Glomerular visceral epithelial cell (primary cell): ENCODE data around the gene TIFAB.

Experiments
- DNase-seq: peaks from one replicate; pipeline ENCODE4 v3.0.0-alpha.2; 2016; ENCODE audit errors: extremely low spot score

The TIFAB gene

GRCh38 chr5:135442431-135443160, 9.6 kb downstream of the TIFAB start:
- DNase-seq = no peak

GRCh38 chr5:135441919-135442318, 10.2 kb downstream of the TIFAB start:
- DNase-seq = no peak

GRCh38 chr5:135441350-135441831, 10.8 kb downstream of the TIFAB start:
- DNase-seq = no peak

GRCh38 chr5:135440916-135441315, 11.2 kb downstream of the TIFAB start:
- DNase-seq = no peak

GRCh38 chr5:135439231-135440205, 12.6 kb downstream of the TIFAB start:
- DNase-seq = no peak

GRCh38 chr5:135438636-135439221, 13.4 kb downstream of the TIFAB start:
- no peak for DNase-seq

GRCh38 chr5:135437796-135438560, 14.2 kb downstream of the TIFAB start:
- DNase-seq = peak; percentile 77

- no peak for DNase-seq
Measured at GRCh38 chr5:135437422-135437795, 14.7 kb downstream of the TIFAB start.

- DNase-seq = no peak
Measured at GRCh38 chr5:135436951-135437418, 15.2 kb downstream of the TIFAB start.

- no peak for DNase-seq
Measured at GRCh38 chr5:135435467-135436330, 16.5 kb downstream of the TIFAB start.

GRCh38 chr5:135434591-135435466, 17.3 kb downstream of the TIFAB start:
- DNase-seq = no peak

- DNase-seq = no peak
Measured at GRCh38 chr5:135433681-135434426, 18.3 kb downstream of the TIFAB start.

GRCh38 chr5:135432113-135432512, 20.0 kb downstream of the TIFAB start:
- no peak for DNase-seq

- DNase-seq = no peak
Measured at GRCh38 chr5:135430135-135430437, 22.1 kb downstream of the TIFAB start.

GRCh38 chr5:135429301-135430134, 22.6 kb downstream of the TIFAB start:
- no peak for DNase-seq

- no peak for DNase-seq
Measured at GRCh38 chr5:135428586-135428985, 23.6 kb downstream of the TIFAB start.

- peak; percentile 59 for DNase-seq
Measured at GRCh38 chr5:135426102-135427082, 25.8 kb downstream of the TIFAB start.
